NCI-H146 treated with DMSO at 0.1 percent for 48 hours (cell line): ENCODE data around the gene HSD17B14.
"Not testable (repeated sequence)": the region's sequence is repeated elsewhere in the genome, so short reads cannot be mapped to it uniquely, and the experiment has no call there.

ENCODE experiments used
- DNase-seq: peaks from one replicate; lab custom pipeline; 2025; ENCODE audit not compliant: unreplicated experiment; lab: John Stamatoyannopoulos, UW

Gene HSD17B14

DNA sequence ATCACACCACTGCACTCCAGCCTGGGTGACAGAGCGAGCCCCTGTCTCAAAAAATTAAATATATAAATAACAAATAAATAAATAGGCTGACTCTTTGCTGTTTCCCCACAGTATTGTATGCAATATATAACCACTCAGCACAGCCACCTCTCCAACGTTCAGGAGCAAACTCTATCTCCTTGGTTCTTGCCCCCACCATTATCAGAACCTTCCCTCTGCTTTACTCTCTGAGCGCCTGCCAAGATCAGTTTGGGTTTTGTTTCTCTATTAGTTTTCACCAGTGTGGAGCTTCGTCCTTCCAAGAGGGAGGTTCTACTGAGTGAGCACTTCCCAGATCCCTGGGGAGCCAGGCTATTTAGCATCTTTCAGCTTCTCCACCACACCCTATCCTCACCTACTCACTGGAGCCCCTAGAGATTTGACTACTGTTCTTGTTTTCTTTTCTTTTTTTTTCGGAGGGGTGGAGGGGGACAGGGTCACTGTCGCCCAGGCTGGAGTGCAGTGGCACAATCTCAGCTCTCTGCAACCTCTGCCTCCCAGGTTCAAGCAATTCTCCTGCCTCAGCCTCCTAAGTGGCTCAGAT lies 68.0 kb downstream of the HSD17B14 start:
- DNase-seq: not testable (repeated sequence)

DNA sequence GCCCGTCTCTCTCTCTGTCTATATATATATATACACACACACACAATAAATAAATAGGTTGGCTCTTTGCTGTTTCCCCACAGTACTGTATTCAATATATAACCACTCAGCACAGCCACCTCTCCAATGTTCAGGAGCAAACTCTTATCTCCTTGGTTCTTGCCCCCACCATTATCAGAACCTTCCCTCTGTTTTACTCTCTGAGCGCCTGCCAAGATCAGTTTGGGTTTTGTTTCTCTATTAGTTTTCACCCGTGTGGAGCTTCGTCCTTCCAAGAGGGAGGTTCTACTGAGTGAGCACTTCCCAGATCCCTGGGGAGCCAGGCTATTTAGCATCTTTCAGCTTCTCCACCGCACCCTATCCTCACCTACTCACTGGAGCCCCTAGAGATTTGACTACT lies 70.5 kb downstream of the HSD17B14 start:
- not testable (repeated sequence) for DNase-seq
